Ascending aorta (tissue), 2 donors: ENCODE data around the gene RGS6. TPM values are rescaled to one million over a fixed set of nuclear protein-coding genes. Genes with fewer than 3 reads are reported as not detected.

Source experiments
- DNase-seq, 2 donors: peaks; one replicate each; pipeline ENCODE4 v3.0.0-alpha.2; 2019; ENCODE audit warnings: low spot score in 2 of 2
- H3K27ac ChIP-seq, 2 donors: fragments of 200-600 bp; sonication (generic); one replicate each; pipeline ENCODE4 v1.5.1; 2016 to 2017; ENCODE audit warnings: mild to moderate bottlenecking in 1 of 2
- H3K27me3 ChIP-seq: fragments of 200-600 bp; sonication (generic); one replicate; pipeline ENCODE4 v1.5.1; 2017
- H3K36me3 ChIP-seq, 2 donors: fragments of 200-600 bp; sonication (generic); one replicate each; pipeline ENCODE4 v1.5.1; 2016
- H3K4me1 ChIP-seq, 2 donors: fragments of 200-600 bp; sonication (generic); one replicate each; pipeline ENCODE4 v1.5.1; 2016 to 2017; ENCODE audit warnings: mild to moderate bottlenecking in 1 of 2
- H3K4me3 ChIP-seq, 2 donors: fragments of 200-600 bp; sonication (generic); one replicate each; pipeline ENCODE4 v1.5.1; 2016 to 2017; ENCODE audit warnings: mild to moderate bottlenecking in 1 of 2
- H3K9me3 ChIP-seq, 2 donors: fragments of 200-600 bp; sonication (generic); one replicate each; pipeline ENCODE4 v1.5.1; 2016
- CTCF ChIP-seq, 3 experiments: fragments of 200-600 bp in 2 of 3; fragments of 450-650 bp in 1 of 3; sonication (generic) in 2 of 3; IDR thresholded peaks; one replicate each; pipeline ENCODE4 v1.5.1; 2016 to 2019; ENCODE audit warnings: antibody characterized with exemption in 3 of 3, mild to moderate bottlenecking in 1 of 3, moderate library complexity in 1 of 3
- intact Hi-C: fragments of 100-400 bp; cut with DNase I; formaldehyde crosslinking; loops from one replicate; pipeline ENCODE4 v1.15.1; 2023
- total RNA-seq: library from RNA; depleted of rRNA; stranded (reverse); fragments of >200 nt; gene quantifications from one replicate; pipeline ENCODE4 v1.1.0, GENCODE V29; 2016

The RGS6 gene
- total RNA-seq, 1 donor from 2014 or later, result 0.11 TPM

- no peak for TF ChIP-seq CTCF (IDR thresholded peaks at IDR 0.05)
- intact Hi-C loops, result no loop called here
- Histone ChIP-seq H3K4me1 (no peaks in the 10 kb centered on the region), H3K9me3 (no peaks in the 10 kb centered on the region), H3K27ac (no peak overlapping the region), H3K36me3 (no peaks in the 10 kb centered on the region), H3K4me3 (no peak overlapping the region), H3K27me3 (no peaks in the 10 kb centered on the region)
- no peak for DNase-seq
Observed at GRCh38 chr14:72430457-72430856, 498.2 kb downstream of the RGS6 start.

GRCh38 chr14:72432748-72433147, 500.5 kb downstream of the RGS6 start:
- intact Hi-C loops, result no loop called here
- H3K27ac ChIP-seq, result no peak overlapping the region
- no peaks in the 10 kb centered on the region for H3K9me3 ChIP-seq
- H3K4me3 ChIP-seq, result no peak overlapping the region
- DNase-seq, result peak in 1 of 2 donors; percentile 5
- no peaks in the 10 kb centered on the region for H3K4me1 ChIP-seq
- no peaks in the 10 kb centered on the region for H3K27me3 ChIP-seq
- TF ChIP-seq CTCF (IDR thresholded peaks at IDR 0.05), result no peak
- H3K36me3 ChIP-seq, result no peaks in the 10 kb centered on the region

- Histone ChIP-seq H3K9me3 (no peaks in the 10 kb centered on the region), H3K4me3 (no peak overlapping the region), H3K27me3 (no peaks in the 10 kb centered on the region), H3K27ac (no peak overlapping the region), H3K4me1 (no peaks in the 10 kb centered on the region), H3K36me3 (no peaks in the 10 kb centered on the region)
- DNase-seq, result peak in 1 of 2 donors; percentile 5
- intact Hi-C loops, result no loop called here
- no peak for TF ChIP-seq CTCF (IDR thresholded peaks at IDR 0.05)
Observed at GRCh38 chr14:72433511-72433910, 501.3 kb downstream of the RGS6 start.

- no peaks in the 10 kb centered on the region for H3K4me1 ChIP-seq
- H3K36me3 ChIP-seq, result no peaks in the 10 kb centered on the region
- no peak for TF ChIP-seq CTCF (IDR thresholded peaks at IDR 0.05)
- no peak overlapping the region for H3K27ac ChIP-seq
- DNase-seq, result no peak
- intact Hi-C loops, result no loop called here
- no peaks in the 10 kb centered on the region for H3K27me3 ChIP-seq
- H3K4me3 ChIP-seq, result no peak overlapping the region
- H3K9me3 ChIP-seq, result no peaks in the 10 kb centered on the region
Observed at GRCh38 chr14:72434856-72435255, 502.6 kb downstream of the RGS6 start.

- H3K4me3 ChIP-seq, result no peak overlapping the region
- intact Hi-C loops, result no loop called here
- no peak for DNase-seq
Observed at GRCh38 chr14:72439707-72440106, 507.5 kb downstream of the RGS6 start.

More at GRCh38 chr14:72439707-72440106, 507.5 kb downstream of the RGS6 start:
- H3K4me1 ChIP-seq, result no peaks in the 10 kb centered on the region
- TF ChIP-seq CTCF (IDR thresholded peaks at IDR 0.05), result no peak
- no peaks in the 10 kb centered on the region for H3K9me3 ChIP-seq
- H3K27ac ChIP-seq, result no peak overlapping the region
- no peaks in the 10 kb centered on the region for H3K36me3 ChIP-seq
- no peaks in the 10 kb centered on the region for H3K27me3 ChIP-seq
